GM18909 (cell line): ENCODE data around the gene ZNF141.
"Not testable (repeated sequence)": the region's sequence is repeated elsewhere in the genome, so short reads cannot be mapped to it uniquely, and the experiment has no call there.

ENCODE experiments used
- ATAC-seq: cut with Tn5 transposase; IDR thresholded peaks from one replicate; pipeline ENCODE4 v1.9.1; 2021; ENCODE audit warnings: mild to moderate bottlenecking; ENCODE audit not compliant: unreplicated experiment, poor library complexity

ZNF141 gene

GRCh38 chr4:337143-337931 lies at the start of gene ZNF141:
Gene ZNF141 (plus strand): TSS chr4:337814. CDS start chr4:337984, 170 bp downstream.
- ATAC-seq, result peak; percentile 96

GRCh38 chr4:288891-289290 lies 48.7 kb upstream of the ZNF141 start:
- no peak for ATAC-seq

GRCh38 chr4:294732-295131 lies 42.9 kb upstream of the ZNF141 start:
- no peak for ATAC-seq

DNA sequence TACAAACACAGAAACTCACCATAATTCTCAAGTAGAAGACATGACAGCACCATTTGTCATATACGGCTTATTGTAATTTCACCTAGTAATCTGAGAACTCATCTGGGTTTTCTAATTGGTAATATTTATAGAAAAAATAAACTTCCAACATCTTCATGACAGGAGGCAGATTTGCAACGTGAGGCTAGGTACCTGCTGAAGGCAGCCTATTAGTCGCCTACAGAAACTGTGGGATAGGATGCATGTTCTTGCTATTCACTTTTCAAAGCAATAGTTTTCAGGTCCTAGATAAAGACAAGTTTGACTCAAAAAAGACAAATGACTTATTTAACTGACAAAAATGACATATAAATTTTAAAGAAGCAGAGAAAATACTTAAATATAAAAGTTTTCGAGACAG lies 35.2 kb upstream of the ZNF141 start:
- no peak for ATAC-seq

DNA sequence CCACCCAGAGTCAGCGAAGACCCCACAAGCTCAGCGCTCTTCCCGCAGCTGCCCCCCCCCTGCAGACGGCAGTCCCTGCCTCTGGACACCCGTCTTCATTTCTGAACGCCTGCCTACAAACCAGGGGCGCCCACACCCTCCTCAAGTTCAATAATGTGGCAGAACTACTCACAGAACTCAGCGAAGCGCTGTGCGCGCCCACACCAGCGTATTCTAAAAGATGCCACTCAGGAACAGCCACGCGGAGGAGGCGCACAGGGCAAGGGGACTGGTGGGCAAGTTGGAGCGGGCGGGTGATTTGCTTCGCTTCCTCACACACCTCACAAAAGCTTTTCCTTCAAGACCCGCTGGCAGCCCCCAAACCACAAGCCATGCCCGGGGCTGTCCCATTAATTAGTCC lies 33.1 kb upstream of the ZNF141 start:
- ATAC-seq, result not testable (repeated sequence)

DNA sequence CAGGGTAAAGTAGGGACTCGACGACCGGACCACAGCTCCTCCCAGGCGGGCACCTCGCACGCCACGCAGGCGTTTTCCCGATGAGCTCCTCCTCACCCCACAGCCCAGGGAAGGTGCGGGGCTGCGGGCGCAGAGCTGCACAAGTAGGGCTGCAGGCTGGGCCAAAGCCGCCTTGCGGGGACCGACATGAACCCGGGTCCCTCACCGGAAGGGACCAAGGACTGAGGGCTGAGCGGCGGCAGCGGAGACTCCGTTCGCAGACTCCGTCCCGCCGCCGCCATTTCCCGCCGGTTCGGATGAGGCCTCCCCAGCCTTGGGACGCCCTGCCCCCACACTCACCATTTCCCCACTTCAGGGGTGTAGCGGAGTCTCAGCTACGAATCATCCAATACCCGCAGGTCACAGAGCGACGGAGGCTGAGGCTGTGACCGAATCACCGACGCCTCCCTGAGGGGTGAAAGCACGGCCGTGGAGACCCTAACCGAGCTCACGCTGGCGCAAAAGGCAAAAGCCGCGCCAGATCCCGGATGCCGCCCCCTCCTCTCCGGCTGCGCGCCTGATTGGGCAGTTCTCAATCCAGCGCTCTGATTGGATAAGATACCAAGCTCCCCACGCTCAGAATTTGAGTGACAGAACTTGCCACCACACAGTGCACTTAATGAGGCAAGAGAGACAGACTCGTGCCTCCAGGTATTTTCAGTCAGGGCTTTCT lies 32.5 kb upstream of the ZNF141 start, which contains the start of gene ZNF732:
ZNF732 (minus strand) TSS at position 506 of the 712 bp plus-strand sequence; CDS start at position 342, 164 bp downstream.
- ATAC-seq, result no peak

DNA sequence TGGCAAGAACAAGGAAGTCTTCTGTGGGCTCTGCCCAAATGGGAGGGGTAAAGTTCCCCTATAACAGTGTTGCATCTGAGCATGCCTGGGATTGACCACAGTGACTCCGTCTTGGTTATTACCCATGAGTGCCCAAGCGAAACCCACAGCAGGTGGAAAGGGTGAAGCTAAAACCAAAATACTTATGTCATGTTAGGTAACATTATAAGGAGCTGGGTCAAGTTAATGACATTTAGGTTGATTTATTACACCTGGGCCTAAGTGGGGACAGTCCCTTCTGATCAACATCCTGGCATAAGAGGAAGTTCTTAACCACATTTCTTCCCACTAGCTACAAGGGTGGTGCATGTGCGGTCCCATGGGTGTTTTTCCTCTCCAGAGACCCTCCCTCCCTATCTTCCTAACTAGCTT lies 31.1 kb upstream of the ZNF141 start:
- ATAC-seq, result peak; percentile 80

- no peak for ATAC-seq
These were observed 27.8 kb upstream of the ZNF141 start for GRCh38 chr4:309807-310206.

- no peak for ATAC-seq
These were observed 23.2 kb upstream of the ZNF141 start for GRCh38 chr4:314296-314903.

DNA sequence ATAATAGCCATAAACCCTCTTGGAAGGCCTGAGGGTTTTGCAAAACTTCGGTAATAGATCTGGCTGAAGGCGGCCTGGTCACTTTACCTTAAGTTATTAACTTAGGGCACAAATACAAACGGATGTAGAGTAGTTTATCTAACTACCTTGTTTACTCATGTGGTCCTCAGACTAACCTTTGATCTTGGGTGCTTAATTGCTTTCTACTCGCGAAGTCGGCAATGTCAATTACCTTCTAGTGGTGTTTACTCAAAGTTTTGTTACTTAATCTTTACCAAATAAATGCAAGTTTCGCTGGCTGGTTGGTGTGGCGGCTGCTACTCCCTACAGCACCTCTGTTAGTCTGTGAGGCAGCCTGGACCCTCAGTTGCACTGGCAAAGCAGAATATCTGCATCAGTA lies 8.9 kb upstream of the ZNF141 start:
- ATAC-seq, result no peak

DNA sequence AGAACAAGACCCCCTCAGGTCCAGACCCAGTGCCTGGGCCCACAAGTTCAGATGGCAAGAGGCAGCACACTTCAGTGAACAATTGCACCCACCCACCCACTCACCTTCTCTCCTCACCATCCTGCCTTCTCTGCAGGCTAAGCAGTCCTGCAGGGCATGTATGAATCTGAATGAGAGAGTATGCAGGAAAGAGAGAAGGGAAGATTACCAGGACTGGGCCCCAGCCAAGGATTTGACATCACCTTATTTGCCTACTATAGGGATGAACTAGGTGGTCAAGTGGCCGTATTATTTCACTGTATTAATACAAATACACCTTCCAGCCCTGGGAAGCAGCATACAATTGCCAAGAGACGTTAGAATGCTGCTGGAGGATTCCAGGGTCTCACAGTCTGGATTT lies 2.1 kb upstream of the ZNF141 start:
- ATAC-seq, result no peak

DNA sequence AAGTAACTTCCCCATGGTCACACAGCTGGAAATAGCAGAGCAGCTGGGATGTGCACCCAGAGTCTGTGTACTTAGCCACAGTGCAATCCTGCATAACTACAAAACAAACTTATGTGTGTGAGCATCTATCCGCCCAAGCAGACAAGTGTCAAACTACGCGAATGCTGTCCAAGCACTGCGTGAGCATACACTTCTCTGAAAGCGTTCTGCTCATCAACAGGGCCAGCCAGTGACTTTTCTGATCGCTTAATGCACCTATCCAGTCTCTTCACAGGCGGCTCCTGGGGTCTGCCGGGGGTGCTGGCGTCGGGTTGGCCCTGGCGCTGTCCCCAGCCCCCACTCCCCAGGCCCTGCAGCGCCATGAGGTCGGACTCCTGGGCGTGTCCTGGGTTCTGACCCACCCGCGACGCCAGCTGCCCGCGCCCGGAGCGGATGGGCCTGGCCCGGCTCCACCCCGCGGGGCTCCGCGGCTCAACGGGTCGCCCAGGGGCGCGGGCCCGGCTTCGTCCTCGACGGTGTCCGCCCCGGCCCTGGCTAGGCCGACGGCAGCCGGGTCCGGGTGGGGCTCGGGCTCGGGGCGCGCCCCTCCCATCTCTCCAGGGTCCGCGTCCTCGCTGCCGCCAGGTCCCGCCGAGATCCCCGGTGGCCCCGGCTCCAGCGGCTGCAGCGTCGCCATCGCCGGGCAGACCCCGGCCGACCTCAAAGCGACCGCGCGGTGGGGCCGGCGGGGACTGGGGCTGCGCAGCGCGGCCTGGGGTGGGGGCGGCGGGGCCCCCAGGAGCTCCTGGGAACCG lies 1.3 kb upstream of the ZNF141 start:
- ATAC-seq, result no peak

GRCh38 chr4:336893-337142 lies 796 bp upstream of the ZNF141 start:
- no peak for ATAC-seq

DNA sequence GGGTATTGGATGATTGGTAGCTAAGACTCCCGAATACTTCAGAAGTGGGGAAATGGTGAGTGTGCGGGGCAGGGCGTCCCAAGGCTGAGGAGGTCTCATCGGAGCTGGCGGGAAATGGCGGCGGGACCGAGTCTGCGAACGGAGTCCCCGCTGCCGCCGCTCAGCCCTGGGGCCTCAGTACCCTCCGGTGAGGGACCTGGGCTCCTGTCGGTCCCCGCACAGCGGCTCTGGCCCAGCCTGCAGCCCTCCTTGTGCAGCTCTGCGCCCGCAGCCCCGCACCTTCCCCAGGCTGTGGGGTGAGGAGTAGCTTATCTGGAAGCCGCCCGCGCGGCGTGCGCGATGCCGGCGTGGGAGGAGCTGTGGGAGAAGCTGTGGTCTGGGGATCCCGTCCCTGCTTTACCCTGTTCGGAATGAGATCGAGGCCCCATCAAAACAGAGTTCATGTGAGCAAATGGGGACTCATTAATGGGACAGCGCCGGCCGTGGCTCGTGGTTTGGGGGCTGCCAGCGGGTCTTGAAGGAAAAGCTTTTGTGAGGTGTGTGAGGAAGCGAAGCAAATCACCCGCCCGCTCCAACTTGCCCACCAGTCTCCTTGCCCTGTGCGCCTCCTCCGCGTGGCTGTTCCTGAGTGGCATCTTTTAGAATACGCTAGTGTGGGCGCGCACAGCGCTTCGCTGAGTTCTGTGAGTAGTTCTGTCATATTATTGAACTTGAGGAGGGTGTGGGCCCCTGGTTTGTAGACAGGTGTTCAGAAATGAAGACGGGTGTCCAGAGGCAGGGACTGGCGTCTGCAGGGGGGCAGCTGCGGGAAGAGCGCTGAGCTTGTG lies 531 bp downstream of the ZNF141 start:
- ATAC-seq, result peak; percentile 37

DNA sequence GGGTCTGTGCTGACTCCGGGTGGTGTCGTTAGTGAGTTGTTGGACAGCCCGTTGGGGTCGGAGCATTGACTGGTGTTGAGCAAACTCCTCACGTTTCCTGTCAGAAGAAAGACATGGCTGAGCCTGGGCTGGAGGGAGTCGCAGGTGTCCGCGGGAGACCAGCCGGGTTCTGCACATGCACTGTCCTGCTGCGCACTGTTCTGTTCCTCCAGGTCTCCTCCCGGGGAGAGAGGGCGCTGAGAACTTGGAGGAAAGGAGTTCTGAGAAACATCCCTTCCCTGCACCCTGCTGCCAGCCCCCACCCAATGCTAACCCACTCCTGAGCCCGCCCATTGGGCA lies 1.1 kb downstream of the ZNF141 start:
- no peak for ATAC-seq

- no peak for ATAC-seq
These were observed 2.4 kb downstream of the ZNF141 start for GRCh38 chr4:340011-340410.

DNA sequence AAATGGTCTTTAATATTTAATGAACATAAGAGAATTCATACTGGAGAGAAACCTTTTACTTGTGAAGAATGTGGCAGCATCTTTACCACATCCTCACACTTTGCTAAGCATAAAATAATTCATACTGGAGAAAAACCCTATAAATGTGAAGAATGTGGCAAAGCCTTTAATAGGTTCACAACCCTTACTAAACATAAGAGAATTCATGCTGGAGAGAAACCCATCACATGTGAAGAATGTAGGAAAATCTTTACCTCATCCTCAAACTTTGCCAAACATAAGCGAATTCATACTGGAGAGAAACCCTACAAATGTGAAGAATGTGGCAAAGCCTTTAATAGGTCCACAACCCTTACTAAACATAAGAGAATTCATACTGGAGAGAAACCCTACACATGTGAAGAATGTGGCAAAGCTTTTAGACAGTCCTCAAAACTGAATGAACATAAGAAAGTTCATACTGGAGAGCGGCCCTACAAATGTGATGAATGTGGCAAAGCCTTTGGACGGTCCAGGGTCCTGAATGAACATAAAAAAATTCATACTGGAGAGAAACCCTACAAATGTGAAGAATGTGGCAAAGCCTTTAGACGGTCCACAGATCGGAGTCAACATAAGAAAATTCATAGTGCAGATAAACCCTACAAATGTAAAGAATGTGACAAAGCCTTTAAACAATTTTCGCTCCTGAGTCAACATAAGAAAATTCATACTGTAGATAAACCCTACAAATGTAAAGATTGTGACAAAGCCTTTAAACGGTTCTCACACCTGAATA lies 35.6 kb downstream of the ZNF141 start:
- ATAC-seq, result no peak

- ATAC-seq, result no peak
These were observed 36.9 kb downstream of the ZNF141 start for GRCh38 chr4:374298-375160.
